WTC11 (cell line): Measurements from ENCODE around the gene EFEMP2. TPM values are rescaled to one million over a fixed set of nuclear protein-coding genes. Genes with fewer than 3 reads are reported as not detected.

ENCODE experiments used
- ATF1 ChIP-seq: sonication (generic); formaldehyde crosslinking; IDR thresholded peaks from 2 replicates; pipeline ENCODE4 v1.8.1; 2023; ENCODE audit warnings: mild to moderate bottlenecking, moderate library complexity, missing genetic modification reagents
- ERG ChIP-seq: fragments of 250-450 bp; sonication (Bioruptor Pico); IDR thresholded peaks from 2 replicates; pipeline ENCODE4 v1.8.0; 2021; ENCODE audit warnings: mild to moderate bottlenecking
- FOXJ3 ChIP-seq: sonication (generic); formaldehyde crosslinking; IDR thresholded peaks from 2 replicates; pipeline ENCODE4 v1.9.0; 2021; ENCODE audit warnings: missing genetic modification reagents, mild to moderate bottlenecking, borderline replicate concordance
- FOXP4 ChIP-seq: sonication (generic); formaldehyde crosslinking; IDR thresholded peaks from 2 replicates; pipeline ENCODE4 v1.8.0; 2022; ENCODE audit warnings: mild to moderate bottlenecking, missing genetic modification reagents
- GTF2I ChIP-seq: fragments of 250-450 bp; sonication (Bioruptor Pico); conservative IDR thresholded peaks from 2 replicates; pipeline ENCODE4 v1.4.0; 2021; ENCODE audit warnings: mild to moderate bottlenecking
- HMGA2 ChIP-seq: fragments of 250-450 bp; sonication (Bioruptor Pico); IDR thresholded peaks from 2 replicates; pipeline ENCODE4 v1.4.0; 2021; ENCODE audit warnings: mild to moderate bottlenecking, moderate library complexity
- HMGXB4 ChIP-seq: sonication (generic); formaldehyde crosslinking; IDR thresholded peaks from 2 replicates; pipeline ENCODE4 v1.8.1; 2023; ENCODE audit warnings: mild to moderate bottlenecking, moderate library complexity, missing genetic modification reagents
- IRF2 ChIP-seq: sonication (generic); formaldehyde crosslinking; IDR thresholded peaks from 2 replicates; pipeline ENCODE4 v1.8.0; 2022; ENCODE audit warnings: low read depth, missing genetic modification reagents, borderline replicate concordance
- KAT7 ChIP-seq: sonication (generic); formaldehyde crosslinking; IDR thresholded peaks from 2 replicates; pipeline ENCODE4 v1.8.1; 2023; ENCODE audit warnings: missing genetic modification reagents, mild to moderate bottlenecking, borderline replicate concordance
- MYBL2 ChIP-seq: sonication (generic); formaldehyde crosslinking; IDR thresholded peaks from 2 replicates; pipeline ENCODE4 v1.8.1; 2023; ENCODE audit warnings: mild to moderate bottlenecking, moderate library complexity, missing genetic modification reagents
- NR2C2 ChIP-seq: sonication (generic); formaldehyde crosslinking; IDR thresholded peaks from 2 replicates; pipeline ENCODE4 v1.8.0; 2022; ENCODE audit warnings: mild to moderate bottlenecking, missing genetic modification reagents
- NR3C1 ChIP-seq: sonication (generic); formaldehyde crosslinking; conservative IDR thresholded peaks from 2 replicates; pipeline ENCODE4 v1.8.1; 2023; ENCODE audit warnings: low read depth, mild to moderate bottlenecking, missing genetic modification reagents
- PRDM15 ChIP-seq: sonication (generic); formaldehyde crosslinking; IDR thresholded peaks from 2 replicates; pipeline ENCODE4 v1.8.0; 2022; ENCODE audit warnings: missing genetic modification reagents
- PREB ChIP-seq: sonication (generic); formaldehyde crosslinking; IDR thresholded peaks from 2 replicates; pipeline ENCODE4 v1.8.1; 2022; ENCODE audit warnings: mild to moderate bottlenecking, missing genetic modification reagents, moderate library complexity, borderline replicate concordance
- PRRX2 ChIP-seq: fragments of 250-450 bp; sonication (Bioruptor Pico); IDR thresholded peaks from 2 replicates; pipeline ENCODE4 v1.8.0; 2021; ENCODE audit warnings: mild to moderate bottlenecking
- SMAD3 ChIP-seq: sonication (generic); formaldehyde crosslinking; IDR thresholded peaks from 2 replicates; pipeline ENCODE4 v1.8.0; 2022; ENCODE audit warnings: missing genetic modification reagents, mild to moderate bottlenecking, borderline replicate concordance
- TEAD1 ChIP-seq: sonication (generic); formaldehyde crosslinking; IDR thresholded peaks from 2 replicates; pipeline ENCODE4 v1.8.0; 2022; ENCODE audit warnings: mild to moderate bottlenecking, missing genetic modification reagents
- TP53 ChIP-seq: sonication (generic); formaldehyde crosslinking; IDR thresholded peaks from 2 replicates; pipeline ENCODE4 v1.8.1; 2023; ENCODE audit warnings: mild to moderate bottlenecking, missing genetic modification reagents
- ZMAT4 ChIP-seq: fragments of 250-450 bp; sonication (Bioruptor Pico); IDR thresholded peaks from 2 replicates; pipeline ENCODE4 v1.9.0; 2021; ENCODE audit warnings: mild to moderate bottlenecking
- ZNF232 ChIP-seq: sonication (generic); formaldehyde crosslinking; IDR thresholded peaks from 2 replicates; pipeline ENCODE4 v1.8.0; 2022; ENCODE audit warnings: mild to moderate bottlenecking, missing genetic modification reagents
- ZNF281 ChIP-seq: sonication (generic); formaldehyde crosslinking; IDR thresholded peaks from 2 replicates; pipeline ENCODE4 v1.8.0; 2023; ENCODE audit warnings: mild to moderate bottlenecking, missing genetic modification reagents
- ZNF396 ChIP-seq: fragments of 250-450 bp; sonication (Bioruptor Pico); IDR thresholded peaks from 2 replicates; pipeline ENCODE4 v1.8.0; 2021; ENCODE audit warnings: mild to moderate bottlenecking, moderate library complexity, borderline replicate concordance
- ZNF423 ChIP-seq: fragments of 250-450 bp; sonication (Bioruptor Pico); IDR thresholded peaks from 2 replicates; pipeline ENCODE4 v2.1.2; 2022; ENCODE audit warnings: mild to moderate bottlenecking, moderate library complexity
- ZNF425 ChIP-seq: fragments of 250-450 bp; sonication (Bioruptor Pico); conservative IDR thresholded peaks from 2 replicates; pipeline ENCODE4 v1.9.0; 2021; ENCODE audit warnings: mild to moderate bottlenecking
- total RNA-seq: library from RNA; stranded (reverse); gene quantifications from 3 replicates; pipeline ENCODE4 v1.2.3, GENCODE V29; 2021

The EFEMP2 gene
- total RNA-seq, 1 experiment from 2014 or later = 14.2 TPM

- peak; percentile 76; the same call in 1 of the 2 replicates for TF ChIP-seq TP53 (CRISPR knock-in tag)
- TF ChIP-seq HMGXB4 (CRISPR knock-in tag) = peak; percentile 31
- TF ChIP-seq ATF1 = peak; percentile 47; the same call in 1 of the 2 replicates
- TF ChIP-seq MYBL2 (CRISPR knock-in tag) = peak; percentile 27; the same call in 1 of the 2 replicates
- TF ChIP-seq ZNF232 (CRISPR knock-in tag) = peak; percentile 82; the same call in 1 of the 2 replicates
- no peak for TF ChIP-seq ZMAT4
- TF ChIP-seq ZNF281 (CRISPR knock-in tag) = no peak
- peak; percentile 92; the same call in 1 of the 2 replicates for TF ChIP-seq FOXP4 (CRISPR knock-in tag)
- peak; percentile 66; the same call in 1 of the 2 replicates for TF ChIP-seq TEAD1 (CRISPR knock-in tag)
- no peak for TF ChIP-seq ZNF423 (CRISPR knock-in tag)
- no peak for TF ChIP-seq PRDM15
- no peak for TF ChIP-seq ZNF425
- peak; percentile 47; the same call in 1 of the 2 replicates for TF ChIP-seq PREB (CRISPR knock-in tag)
- TF ChIP-seq ZNF396 = no peak
- TF ChIP-seq GTF2I = no peak
- TF ChIP-seq KAT7 (CRISPR knock-in tag) = peak; percentile 75; the same call in 1 of the 2 replicates
- TF ChIP-seq ERG (CRISPR knock-in tag) = no peak; the same call in 1 of the 2 replicates
- TF ChIP-seq FOXJ3 (CRISPR knock-in tag) = no peak
- no peak for TF ChIP-seq IRF2 (CRISPR knock-in tag)
- TF ChIP-seq HMGA2 (CRISPR knock-in tag) = no peak
- TF ChIP-seq NR3C1 (CRISPR knock-in tag) = no peak
- no peak for TF ChIP-seq NR2C2 (CRISPR knock-in tag)
- no peak for TF ChIP-seq PRRX2 (CRISPR knock-in tag)
- TF ChIP-seq SMAD3 = peak; percentile 87
Observed at GRCh38 chr11:65919141-65919572, 46.6 kb upstream of the EFEMP2 start, which contains the start of gene DRAP1 (continued).
